Activated CD8-positive, alpha-beta T cell treated with anti-CD3 and anti-CD28 coated beads, Interleukin-2, amount 10 ng/mL, durations not matched to agents 7 days and 5 days (primary cell): ENCODE measurements around the gene TMEM131. TPM values are rescaled to one million over a fixed set of nuclear protein-coding genes. Genes with fewer than 3 reads are reported as not detected.

Source experiments
- ATAC-seq: fragments of 150-1000 bp; cut with Tn5 transposase; one replicate; pipeline ENCODE4 v1.10.0; 2021; ENCODE audit warnings: moderate library complexity
- CTCF ChIA-PET: fragments of 350-600 bp; sonication (Branson Sonifier 250); formaldehyde crosslinking; loops from one replicate; lab custom pipeline; 2021; ENCODE audit warnings: antibody characterized with exemption; lab: Charles Lee
- POLR2A ChIA-PET: fragments of 350-600 bp; sonication (Branson Sonifier 250); formaldehyde crosslinking; loops from one replicate; lab custom pipeline; 2021; ENCODE audit warnings: antibody characterized with exemption; lab: Charles Lee
- DNase-seq: peaks from one replicate; pipeline ENCODE4 v3.0.0-alpha.2; 2020
- H3K27ac Mint-ChIP-seq: one replicate; pipeline ENCODE4 v1.8.0; 2021; ENCODE audit warnings: mild to moderate bottlenecking, mixed read lengths
- H3K27me3 Mint-ChIP-seq: one replicate; pipeline ENCODE4 v1.8.0; 2021; ENCODE audit warnings: low read depth, mixed read lengths
- H3K36me3 Mint-ChIP-seq: one replicate; pipeline ENCODE4 v1.8.0; 2021; ENCODE audit warnings: low read depth, mixed read lengths
- H3K4me1 Mint-ChIP-seq: one replicate; pipeline ENCODE4 v1.8.0; 2021; ENCODE audit warnings: low read depth, mixed read lengths
- H3K4me3 Mint-ChIP-seq: one replicate; pipeline ENCODE4 v1.8.0; 2021; ENCODE audit warnings: mild to moderate bottlenecking, mixed read lengths
- H3K9me3 Mint-ChIP-seq: one replicate; pipeline ENCODE4 v1.8.0; 2022; ENCODE audit warnings: mixed read lengths; ENCODE audit not compliant: insufficient read depth
- total RNA-seq, 2 experiments: library from RNA; stranded (reverse); gene quantifications; one replicate each; pipeline ENCODE4 v1.2.3, GENCODE V29; 2021

The TMEM131 gene
- total RNA-seq, 2 experiments from 2014 or later = 35.9 to 40.7 TPM

GRCh38 chr2:97758131-97758705 is 237.5 kb downstream of the TMEM131 start:
- CTCF ChIA-PET = interaction anchor here (1.5 to 2.9 kb wide), 2 partner anchors 49 to 810 kb away, joined by 3 to 12 read pairs; no protein-coding TSS in a partner anchor
- Mint-ChIP-seq H3K27ac (peak overlapping the region; percentile 25), H3K27me3 (no peaks in the 10 kb centered on the region)

GRCh38 chr2:97757062-97757461 is 238.7 kb downstream of the TMEM131 start:
- no peak for ATAC-seq
- Mint-ChIP-seq H3K36me3 (peaks cover 51% of the 10 kb centered on the region), H3K4me1 (peaks cover 37% of the 10 kb centered on the region), H3K27me3 (no peaks in the 10 kb centered on the region), H3K27ac (no peak overlapping the region), H3K4me3 (no peak overlapping the region), H3K9me3 (no peaks in the 10 kb centered on the region)
- no peak for DNase-seq
- ChIA-PET POLR2A (no interaction called here), CTCF (interaction anchor here (1.5 kb wide), 1 partner anchor 812 kb away, joined by 3 read pairs; no protein-coding TSS in a partner anchor)

More at GRCh38 chr2:97758131-97758705, 237.5 kb downstream of the TMEM131 start:
- POLR2A ChIA-PET = interaction anchor here (0.6 kb wide), 1 partner anchor 16 kb away, joined by 3 read pairs; no protein-coding TSS in a partner anchor
- DNase-seq = no peak
- Mint-ChIP-seq H3K36me3 (peaks cover 53% of the 10 kb centered on the region), H3K4me1 (peaks cover 42% of the 10 kb centered on the region), H3K4me3 (no peak overlapping the region), H3K9me3 (no peaks in the 10 kb centered on the region)
- ATAC-seq = no peak

- Mint-ChIP-seq H3K9me3 (no peaks in the 10 kb centered on the region), H3K36me3 (peaks cover 38% of the 10 kb centered on the region), H3K4me1 (peaks cover 23% of the 10 kb centered on the region), H3K27me3 (no peaks in the 10 kb centered on the region), H3K4me3 (no peak overlapping the region), H3K27ac (no peak overlapping the region)
- ATAC-seq (no peak), DNase-seq (no peak)
- CTCF ChIA-PET = interaction anchor here (1.2 to 1.3 kb wide), 2 partner anchors 13 to 55 kb away, joined by 3 to 5 read pairs; no protein-coding TSS in a partner anchor
- POLR2A ChIA-PET = interaction anchor here (1.4 kb wide), 1 partner anchor 14 kb away, joined by 4 read pairs; no protein-coding TSS in a partner anchor
Measured at GRCh38 chr2:97755491-97755890, 240.3 kb downstream of the TMEM131 start.

GRCh38 chr2:97754690-97755346 is 240.9 kb downstream of the TMEM131 start:
- POLR2A ChIA-PET = interaction anchor here (1.4 kb wide), 1 partner anchor 13 kb away, joined by 4 read pairs; no protein-coding TSS in a partner anchor

GRCh38 chr2:97752342-97753334 is 243.1 kb downstream of the TMEM131 start:
- no peaks in the 10 kb centered on the region for H3K9me3 Mint-ChIP-seq
- no peak overlapping the region for H3K4me3 Mint-ChIP-seq
- H3K27ac Mint-ChIP-seq = no peak overlapping the region
- ChIA-PET CTCF (interaction anchor here (1.1 to 4.5 kb wide), 5 partner anchors 11 to 54 kb away, joined by 3 to 34 read pairs (median 6); no protein-coding TSS in a partner anchor), POLR2A (interaction anchor here (0.6 kb wide), 1 partner anchor 35 kb away, joined by 3 read pairs; no protein-coding TSS in a partner anchor)
- DNase-seq (no peak), ATAC-seq (no peak)
- peaks cover 21% of the 10 kb centered on the region for H3K36me3 Mint-ChIP-seq
- no peaks in the 10 kb centered on the region for H3K27me3 Mint-ChIP-seq
- peaks cover 14% of the 10 kb centered on the region for H3K4me1 Mint-ChIP-seq

More at GRCh38 chr2:97754690-97755346, 240.9 kb downstream of the TMEM131 start:
- ATAC-seq = no peak
- peaks cover 32% of the 10 kb centered on the region for H3K36me3 Mint-ChIP-seq
- no peaks in the 10 kb centered on the region for H3K9me3 Mint-ChIP-seq
- peaks cover 18% of the 10 kb centered on the region for H3K4me1 Mint-ChIP-seq
- H3K27ac Mint-ChIP-seq = no peak overlapping the region
- H3K27me3 Mint-ChIP-seq = no peaks in the 10 kb centered on the region
- no peak for DNase-seq
- CTCF ChIA-PET = interaction anchor here (1.2 to 1.3 kb wide), 2 partner anchors 12 to 55 kb away, joined by 3 to 5 read pairs; no protein-coding TSS in a partner anchor
- no peak overlapping the region for H3K4me3 Mint-ChIP-seq

- no peak overlapping the region for H3K4me3 Mint-ChIP-seq
- POLR2A ChIA-PET = no interaction called here
- DNase-seq = no peak
- no peak for ATAC-seq
- CTCF ChIA-PET = interaction anchor here (1.1 to 4.5 kb wide), 7 partner anchors 8 to 161 kb away, joined by 3 to 34 read pairs (median 4); no protein-coding TSS in a partner anchor
- peaks cover 15% of the 10 kb centered on the region for H3K36me3 Mint-ChIP-seq
- H3K4me1 Mint-ChIP-seq = peaks cover 18% of the 10 kb centered on the region
- no peaks in the 10 kb centered on the region for H3K9me3 Mint-ChIP-seq
- H3K27me3 Mint-ChIP-seq = no peaks in the 10 kb centered on the region
- H3K27ac Mint-ChIP-seq = no peak overlapping the region
Measured at GRCh38 chr2:97751752-97752151, 244.0 kb downstream of the TMEM131 start.

GRCh38 chr2:97750017-97750416 is 245.7 kb downstream of the TMEM131 start:
- Mint-ChIP-seq H3K27me3 (no peaks in the 10 kb centered on the region), H3K9me3 (no peaks in the 10 kb centered on the region), H3K4me3 (no peak overlapping the region), H3K36me3 (peaks cover 12% of the 10 kb centered on the region), H3K27ac (no peak overlapping the region), H3K4me1 (peaks cover 35% of the 10 kb centered on the region)
- DNase-seq (no peak), ATAC-seq (no peak)
- ChIA-PET CTCF (interaction anchor here (0.5 to 4.5 kb wide), 3 partner anchors 9 to 51 kb away, joined by 3 to 34 read pairs (median 30); no protein-coding TSS in a partner anchor), POLR2A (no interaction called here)

- DNase-seq = no peak
- Mint-ChIP-seq H3K27ac (no peak overlapping the region), H3K4me3 (no peak overlapping the region), H3K9me3 (no peaks in the 10 kb centered on the region), H3K27me3 (no peaks in the 10 kb centered on the region), H3K4me1 (peaks cover 37% of the 10 kb centered on the region), H3K36me3 (peaks cover 9% of the 10 kb centered on the region)
- CTCF ChIA-PET = interaction anchor here (0.5 to 4.5 kb wide), 3 partner anchors 8 to 51 kb away, joined by 3 to 34 read pairs (median 30); no protein-coding TSS in a partner anchor
- ATAC-seq = no peak
- POLR2A ChIA-PET = no interaction called here
Measured at GRCh38 chr2:97749581-97749980, 246.2 kb downstream of the TMEM131 start.

- H3K27me3 Mint-ChIP-seq = no peaks in the 10 kb centered on the region
- ChIA-PET POLR2A (interaction anchor here (1.3 kb wide), 1 partner anchor 38 kb away, joined by 3 read pairs; no protein-coding TSS in a partner anchor), CTCF (interaction anchor here (0.6 to 10.2 kb wide), 14 partner anchors 8 to 637 kb away, joined by 3 to 265 read pairs (median 8); partner anchors contain the start of genes COX5B and ZAP70)
- peaks cover 55% of the 10 kb centered on the region for H3K4me1 Mint-ChIP-seq
- ATAC-seq = no peak
- H3K36me3 Mint-ChIP-seq = peaks cover 25% of the 10 kb centered on the region
- no peak overlapping the region for H3K4me3 Mint-ChIP-seq
- no peaks in the 10 kb centered on the region for H3K9me3 Mint-ChIP-seq
- no peak for DNase-seq
- H3K27ac Mint-ChIP-seq = peak overlapping the region; percentile 25
Measured at GRCh38 chr2:97747716-97748115, 248.0 kb downstream of the TMEM131 start.

- DNase-seq = peak; percentile 52
- no peak overlapping the region for H3K4me3 Mint-ChIP-seq
Measured at GRCh38 chr2:97747285-97747684, 248.5 kb downstream of the TMEM131 start.

More at GRCh38 chr2:97747285-97747684, 248.5 kb downstream of the TMEM131 start:
- H3K36me3 Mint-ChIP-seq = peaks cover 29% of the 10 kb centered on the region
- CTCF ChIA-PET = interaction anchor here (1.7 to 10.2 kb wide), 4 partner anchors 36 to 157 kb away, joined by 5 to 265 read pairs (median 46); partner anchors contain the start of gene ZAP70
- POLR2A ChIA-PET = interaction anchor here (1.3 kb wide), 1 partner anchor 37 kb away, joined by 3 read pairs; no protein-coding TSS in a partner anchor
- peak overlapping the region; percentile 25 for H3K27ac Mint-ChIP-seq
- H3K9me3 Mint-ChIP-seq = no peaks in the 10 kb centered on the region
- H3K27me3 Mint-ChIP-seq = no peaks in the 10 kb centered on the region
- ATAC-seq = peak; percentile 40
- peaks cover 59% of the 10 kb centered on the region for H3K4me1 Mint-ChIP-seq
